H1 (cell line): Measurements from ENCODE around the gene PFDN4. TPM values are rescaled to one million over a fixed set of nuclear protein-coding genes. Genes with fewer than 3 reads are reported as not detected.

ENCODE experiments used
- CTCF ChIA-PET: fragments of 300-600 bp; sonication (Branson Sonifier 250); formaldehyde crosslinking; loops from one replicate; lab custom pipeline; 2021; ENCODE audit not compliant: partially characterized antibody; lab: Charles Lee
- POLR2A ChIA-PET: fragments of 300-600 bp; sonication (Branson Sonifier 250); formaldehyde crosslinking; loops from one replicate; lab custom pipeline; 2021; ENCODE audit warnings: inconsistent platforms; ENCODE audit not compliant: partially characterized antibody; lab: Charles Lee
- DNase-seq, 2 experiments: peaks; one replicate each; pipeline versions ENCODE4 v3.0.0 to v3.0.0-alpha.2; 2010 to 2022; ENCODE audit warnings: low spot score in 2 of 2, low read depth in 1 of 2, mixed read lengths in 1 of 2
- FAIRE-seq: peaks from 2 replicates; lab custom pipeline; 2011; peaks lifted over from hg19 to GRCh38; lab: Jason Lieb, UNC
- H2AFZ ChIP-seq: 2 replicates; pipeline ENCODE4 v1.8.1; 2012; ENCODE audit warnings: low read length, inconsistent platforms
- H2AK5ac ChIP-seq: 2 replicates; pipeline ENCODE4 v1.6.1; 2013; ENCODE audit warnings: low read depth, low read length
- H2BK120ac ChIP-seq: replicated peaks from 2 replicates; pipeline ENCODE3; 2013; ENCODE audit warnings: low read depth, low read length, inconsistent platforms
- H2BK12ac ChIP-seq: 2 replicates; pipeline ENCODE4 v1.6.1; 2013; ENCODE audit warnings: low read depth, low read length
- H2BK15ac ChIP-seq: 2 replicates; pipeline ENCODE4 v1.6.1; 2013; ENCODE audit warnings: low read length
- H2BK20ac ChIP-seq: 2 replicates; pipeline ENCODE4 v1.6.1; 2013; ENCODE audit warnings: low read length
- H2BK5ac ChIP-seq: 2 replicates; pipeline ENCODE4 v1.6.1; 2013; ENCODE audit warnings: low read depth, low read length
- H3K14ac ChIP-seq: 2 replicates; pipeline ENCODE4 v1.6.1; 2013; ENCODE audit warnings: inconsistent platforms; ENCODE audit not compliant: insufficient read length
- H3K18ac ChIP-seq: 2 replicates; pipeline ENCODE4 v1.6.1; 2013; ENCODE audit warnings: low read length; ENCODE audit errors: extremely low read depth
- H3K23ac ChIP-seq: 2 replicates; pipeline ENCODE4 v1.6.1; 2013; ENCODE audit warnings: inconsistent platforms; ENCODE audit not compliant: insufficient read length
- H3K23me2 ChIP-seq: 2 replicates; pipeline ENCODE4 v1.6.1; 2013; ENCODE audit warnings: low read depth, low read length
- H3K27ac ChIP-seq: 2 replicates; pipeline ENCODE4 v1.6.1; 2011; ENCODE audit warnings: low read depth, low read length, inconsistent platforms
- H3K27me3 ChIP-seq, 4 experiments: replicated peaks in 1 of 4; 1 replicate in 1 of 4; 2 replicates in 3 of 4; pipeline versions ENCODE4 v1.6.1 to v1.8.1; 2011 to 2013; ENCODE audit warnings: low read length in 3 of 4, mild to moderate bottlenecking in 3 of 4, inconsistent platforms in 2 of 4, mixed read lengths in 2 of 4, moderate library complexity in 1 of 4; ENCODE audit not compliant: control insufficient read depth in 3 of 4, insufficient read depth in 3 of 4; ENCODE audit errors: extremely low read depth in 1 of 4
- H3K36me3 ChIP-seq, 4 experiments: 2 replicates each; pipeline versions ENCODE4 v1.6.1 to v1.8.1; 2011 to 2013; ENCODE audit warnings: mild to moderate bottlenecking in 4 of 4, low read length in 3 of 4, moderate library complexity in 2 of 4, control low read depth in 1 of 4, inconsistent platforms in 1 of 4; ENCODE audit not compliant: insufficient read depth in 4 of 4, control insufficient read depth in 2 of 4
- H3K4ac ChIP-seq: replicated peaks from 2 replicates; pipeline ENCODE3; 2013; ENCODE audit warnings: low read length, low read depth, mixed read lengths, inconsistent platforms; ENCODE audit not compliant: insufficient read length
- H3K4me1 ChIP-seq, 4 experiments: replicated peaks in 1 of 4; 1 replicate in 1 of 4; 2 replicates in 3 of 4; pipeline versions ENCODE4 v1.6.1 to v1.8.1; 2011 to 2013; ENCODE audit warnings: low read length in 3 of 4, inconsistent platforms in 2 of 4, mixed read lengths in 1 of 4; ENCODE audit not compliant: insufficient read depth in 4 of 4, control insufficient read depth in 3 of 4
- H3K4me2 ChIP-seq, 2 experiments: 2 replicates each; pipeline versions ENCODE4 v1.6.1 to v1.8.1; 2011 to 2013; ENCODE audit warnings: low read depth in 2 of 2, low read length in 2 of 2, control low read depth in 1 of 2, inconsistent platforms in 1 of 2, mild to moderate bottlenecking in 1 of 2; ENCODE audit not compliant: insufficient read depth in 1 of 2
- H3K4me3 ChIP-seq, 4 experiments: fragments of 200-600, 300-600 bp in 1 of 4; sonication (generic), shearing (Covaris generic), sonication (Bioruptor Twin) in 1 of 4; 2 replicates each; pipeline versions ENCODE4 v1.5.1 to v1.8.1; 2011 to 2016; ENCODE audit warnings: low read length in 4 of 4, low read depth in 3 of 4, control low read depth in 2 of 4, inconsistent platforms in 2 of 4, mild to moderate bottlenecking in 2 of 4, mixed read lengths in 1 of 4, moderate library complexity in 1 of 4; ENCODE audit not compliant: insufficient read depth in 2 of 4; ENCODE audit errors: extremely low read depth in 1 of 4
- H3K56ac ChIP-seq: replicated peaks from 2 replicates; pipeline ENCODE3; 2013; ENCODE audit warnings: low read depth, mild to moderate bottlenecking, mixed read lengths, low read length, inconsistent platforms; ENCODE audit not compliant: insufficient read length
- H3K79me1 ChIP-seq: 2 replicates; pipeline ENCODE4 v1.6.1; 2013; ENCODE audit warnings: low read depth, low read length, control low read depth
- H3K79me2 ChIP-seq, 2 experiments: 2 replicates each; pipeline versions ENCODE4 v1.6.1 to v1.8.1; 2012 to 2013; ENCODE audit warnings: low read length in 2 of 2, mild to moderate bottlenecking in 2 of 2, inconsistent platforms in 1 of 2; ENCODE audit not compliant: insufficient read depth in 2 of 2, control insufficient read depth in 1 of 2
- H3K9ac ChIP-seq, 4 experiments: replicated peaks in 1 of 4; 1 replicate in 1 of 4; 2 replicates in 3 of 4; pipeline versions ENCODE4 v1.6.1 to v1.8.1; 2011 to 2013; ENCODE audit warnings: low read depth in 3 of 4, low read length in 3 of 4, control low read depth in 2 of 4, mild to moderate bottlenecking in 2 of 4, moderate library complexity in 2 of 4, inconsistent platforms in 1 of 4; ENCODE audit errors: extremely low read depth in 1 of 4
- H3K9me3 ChIP-seq, 2 experiments: 2 replicates each; pipeline versions ENCODE4 v1.6.1 to v1.8.1; 2012 to 2013; ENCODE audit warnings: mild to moderate bottlenecking in 2 of 2, moderate library complexity in 2 of 2, control low read depth in 1 of 2, inconsistent platforms in 1 of 2, low read depth in 1 of 2, low read length in 1 of 2, mixed read lengths in 1 of 2; ENCODE audit not compliant: insufficient read depth in 2 of 2
- H4K20me1 ChIP-seq, 2 experiments: replicated peaks in 1 of 2; 2 replicates each; pipeline versions ENCODE3 to v1.8.1; 2011 to 2013; ENCODE audit warnings: inconsistent platforms in 2 of 2, low read length in 2 of 2, mild to moderate bottlenecking in 1 of 2; ENCODE audit not compliant: insufficient read depth in 2 of 2, control insufficient read depth in 1 of 2
- H4K5ac ChIP-seq: 2 replicates; pipeline ENCODE4 v1.6.1; 2013; ENCODE audit warnings: low read length, low read depth, mixed read lengths, inconsistent platforms; ENCODE audit not compliant: insufficient read length
- H4K8ac ChIP-seq: 2 replicates; pipeline ENCODE4 v1.8.0; 2013; ENCODE audit warnings: mild to moderate bottlenecking, moderate library complexity, low read length, inconsistent platforms; ENCODE audit not compliant: insufficient read depth; ENCODE audit errors: extremely low read depth
- H4K91ac ChIP-seq: replicated peaks from 2 replicates; pipeline ENCODE3; 2013; ENCODE audit warnings: low read length, mixed read lengths, inconsistent platforms; ENCODE audit not compliant: insufficient read length
- ASH2L ChIP-seq: fragments of 200-600, 300-600 bp; sonication (generic); IDR thresholded peaks from one replicate; pipeline ENCODE4 v1.7.1; 2017; ENCODE audit warnings: low read length
- BACH1 ChIP-seq: IDR thresholded peaks from 2 replicates; pipeline ENCODE4 v1.6.1; 2012; ENCODE audit warnings: low read length, improper control_type of control experiment
- CBX5 ChIP-seq: fragments of 300-800, 300-1000 bp; sonication (generic); IDR thresholded peaks from 2 replicates; pipeline ENCODE4 v1.7.1; 2016; ENCODE audit warnings: antibody characterized with exemption, low read length, low read depth
- RXRA ChIP-seq: IDR thresholded peaks from 2 replicates; pipeline ENCODE4 v1.6.1; 2011; ENCODE audit warnings: low read depth, mild to moderate bottlenecking, low read length, moderate library complexity; ENCODE audit not compliant: insufficient read depth
- SP2 ChIP-seq: IDR thresholded peaks from 2 replicates; pipeline ENCODE4 v1.6.1; 2012; ENCODE audit warnings: mild to moderate bottlenecking, low read length, inconsistent platforms
- TAF1 ChIP-seq: IDR thresholded peaks from 2 replicates; pipeline ENCODE4 v1.6.1; 2011; ENCODE audit warnings: mild to moderate bottlenecking, low read depth, low read length
- WGBS, 2 experiments: shearing (Covaris generic) in 1 of 2; methylation state at CpG; one replicate each; pipeline versions ENCODE4 v1.1.6 to v1.1.7; 2013 to 2015; ENCODE audit warnings: low lambda C conversion rate in 2 of 2, mixed read lengths in 2 of 2, inconsistent platforms in 1 of 2, low coverage in 1 of 2, missing lambda C conversion rate in 1 of 2; ENCODE audit not compliant: insufficient replicate concordance in 2 of 2, insufficient coverage in 1 of 2, insufficient read length in 1 of 2; ENCODE audit errors: extremely low coverage in 1 of 2, missing lambda C conversion rate in 1 of 2; 5-methylcytosine and 5-hydroxymethylcytosine counted together
- polyA plus RNA-seq, 7 experiments: library from polyadenylated mRNA; depleted of rRNA in 3 of 7; stranded (reverse) in 5 of 7; unstranded in 2 of 7; fragments of >200 nt in 5 of 7; fragments of 200-250 nt in 2 of 7; gene quantifications; 1 replicate in 5 of 7; 2 replicates in 1 of 7; 4 replicates in 1 of 7; pipeline versions ENCODE4 v1.2.1 to v1.2.3, GENCODE V29; 2011 to 2013; ENCODE audit warnings: missing spikeins in 2 of 7, mixed read lengths in 2 of 7
- total RNA-seq: library from RNA; stranded (reverse); fragmentation: NEBNext Ultra II Directional; extraction: Animal tissue kit (Norgen Biotek cat#: 25700); gene quantifications from 2 replicates; pipeline ENCODE4 v1.2.1, GENCODE V29; 2021

PFDN4 gene
- total and polyA plus RNA-seq, 2 of the 8 experiments (the other 6 are each of a cell fraction or from before 2014, with no cell fraction given), result 41.9 to 96.8 TPM

DNA sequence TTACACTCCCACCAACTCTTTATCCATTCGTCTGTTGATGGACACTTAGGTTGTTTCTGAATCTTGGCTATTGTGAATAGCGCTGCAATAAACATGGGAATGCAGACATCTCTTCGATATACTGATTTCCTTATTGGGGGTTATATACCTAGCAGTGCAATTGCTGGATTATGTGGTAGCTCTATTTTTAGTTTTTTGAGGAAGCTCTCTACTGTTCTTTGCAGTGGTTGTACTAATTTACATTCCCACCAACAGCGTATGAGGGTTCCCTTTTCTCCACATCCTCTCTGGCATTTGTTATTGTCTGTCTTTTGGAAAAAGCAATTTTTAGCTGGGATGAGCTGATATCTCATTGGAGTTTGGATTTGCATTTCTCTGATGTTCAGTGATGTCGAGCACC lies 4.6 kb upstream of the PFDN4 start:
- FAIRE-seq, result no peak
- no peak for TF ChIP-seq RXRA
- TF ChIP-seq ASH2L, result no peak
- TF ChIP-seq TAF1, result no peak
- no peak for TF ChIP-seq SP2
- no peak for TF ChIP-seq CBX5
- TF ChIP-seq BACH1, result no peak
- TF ChIP-seq, all 59 proteins: peak for 0
- Histone ChIP-seq H3K9ac (no peak overlapping the region), H3K4ac (no peak overlapping the region), H2BK12ac (no peak overlapping the region), H3K4me2 (no peak overlapping the region), H3K56ac (no peak overlapping the region), H2BK120ac (no peak overlapping the region), H3K23me2 (no peaks in the 10 kb centered on the region), H3K36me3 (no peaks in the 10 kb centered on the region), H4K91ac (no peak overlapping the region), H2BK20ac (no peak overlapping the region), H3K18ac (no peak overlapping the region), H2BK5ac (no peak overlapping the region), H3K27ac (no peak overlapping the region), H3K27me3 (no peaks in the 10 kb centered on the region), H4K5ac (no peak overlapping the region), H3K79me2 (peaks cover under 1 to 3% of the 10 kb centered on the region in 2 experiments), H2AK5ac (no peak overlapping the region), H3K4me1 (peaks cover 0 to 4% (median 2%) of the 10 kb centered on the region in 4 experiments; a peak in 2 of 7 replicates), H3K23ac (no peak overlapping the region), H3K14ac (no peak overlapping the region), H4K20me1 (no peaks in the 10 kb centered on the region), H3K9me3 (no peaks in the 10 kb centered on the region), H3K4me3 (no peak overlapping the region), H4K8ac (no peak overlapping the region), H3K79me1 (no peaks in the 10 kb centered on the region; the same call in 1 of the 2 replicates), H2BK15ac (no peak overlapping the region), H2AFZ (no peak overlapping the region)
- 88% methylated on average over 5 of the region's 5 CpGs; no CpG with 5 or more reads in 1 of the 2 experiments for WGBS, 2 experiments
- ChIA-PET POLR2A (no interaction called here), CTCF (interaction anchor here (2.0 to 23.7 kb wide), 2 partner anchors 105 to 444 kb away, joined by 5 to 591 read pairs; no protein-coding TSS in a partner anchor)
- no peak for DNase-seq
